Body of pancreas (tissue), 4 donors: Measurements from ENCODE around the gene NOS3.

Experiments used
- CTCF ChIP-seq, 7 experiments: fragments of 450-650 bp in 4 of 7; fragments of 200-600 bp in 3 of 7; sonication (generic) in 3 of 7; IDR thresholded peaks; one replicate each; pipeline ENCODE4 v1.5.1; 2016 to 2019; ENCODE audit warnings: antibody characterized with exemption in 7 of 7
- POLR2A ChIP-seq, 3 donors: fragments of 450-650 bp; IDR thresholded peaks; one replicate each; pipeline ENCODE4 v1.6.1; 2016; ENCODE audit warnings: antibody characterized with exemption in 3 of 3, mild to moderate bottlenecking in 2 of 3

DNA sequence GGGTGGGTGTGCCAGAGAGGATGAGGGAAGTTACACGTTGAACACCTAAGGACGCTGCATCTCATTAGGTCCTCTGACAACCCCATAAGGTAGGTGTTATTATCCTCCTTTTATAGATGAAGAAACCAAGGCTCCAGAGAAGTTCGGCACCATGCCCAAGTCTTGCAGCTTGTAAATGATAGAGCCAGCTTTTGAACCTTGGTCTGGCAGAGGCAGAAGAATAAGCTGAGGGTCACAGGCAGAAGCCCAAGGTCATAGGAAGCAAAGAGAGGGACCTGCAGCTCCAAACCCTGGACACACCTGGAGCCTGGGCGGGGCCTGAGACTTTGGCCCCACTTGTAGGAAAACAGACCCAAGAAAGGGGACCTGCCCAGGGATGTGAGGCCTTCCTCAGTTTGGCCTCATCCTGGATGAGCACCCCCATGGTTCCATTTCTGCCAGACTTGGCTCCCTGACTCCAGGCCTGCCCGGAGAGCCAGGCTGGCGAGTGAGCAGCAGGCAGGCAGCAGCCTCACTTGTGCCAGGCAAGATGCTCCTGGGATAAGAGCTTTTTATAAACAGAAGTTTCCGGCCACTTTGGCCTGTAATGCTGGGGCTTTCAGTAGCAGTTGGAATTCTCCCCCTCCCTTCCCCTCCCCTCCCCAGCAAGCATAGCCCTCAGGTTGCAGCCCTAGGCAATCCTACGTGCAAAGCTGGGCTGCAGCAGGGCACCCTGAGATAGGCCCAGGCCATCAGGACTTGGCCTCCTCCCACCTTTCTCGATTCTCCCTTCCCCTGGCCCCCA, 15.1 kb upstream of the NOS3 start:
- TF ChIP-seq CTCF (IDR thresholded peaks at IDR 0.05) (no peak), POLR2A (IDR thresholded peaks at IDR 0.05) (no peak)
